HCT116 (cell line): ENCODE data around the gene RYR2. TPM values are rescaled to one million over a fixed set of nuclear protein-coding genes. Genes with fewer than 3 reads are reported as not detected.

Experiments used
- ATAC-seq: fragments of 200-7000 bp; cut with Tn5 transposase; 2 replicates; pipeline ENCODE4 v1.9.1; 2020; ENCODE audit warnings: mild to moderate bottlenecking, moderate library complexity
- BruUV-seq: library from RNA; stranded (reverse); fragments of 400-500 nt; replicated peaks from 2 replicates; lab custom pipeline; 2021; lab: Mats Ljungman, UMichigan
- CTCF ChIA-PET: fragments of 300-600 bp; sonication (Branson Sonifier 250); formaldehyde crosslinking; loops from one replicate; lab custom pipeline; 2021; ENCODE audit warnings: antibody characterized with exemption; lab: Charles Lee
- POLR2A ChIA-PET: fragments of 300-600, 350-600 bp; sonication (Branson Sonifier 250); formaldehyde crosslinking; loops from one replicate; lab custom pipeline; 2021; ENCODE audit warnings: antibody characterized with exemption; lab: Charles Lee
- RAD21 ChIA-PET, 2 experiments: fragments of 300-600 bp; sonication (Branson Sonifier 250); formaldehyde crosslinking; loops; one replicate each; lab custom pipeline; 2023; ENCODE audit warnings: low total read pairs in 2 of 2; ENCODE audit not compliant: uncharacterized antibody in 2 of 2, unreplicated experiment in 2 of 2, low non-redundant PET in 1 of 2; lab: Charles Lee
- DNase-seq: peaks from one replicate; pipeline ENCODE4 v3.0.0-alpha.2; 2010; ENCODE audit warnings: low read depth, low spot score
- H2AFZ ChIP-seq: fragments of 200-600 bp; shearing (Covaris generic), sonication (generic); 2 replicates; pipeline ENCODE4 v1.6.1; 2017; ENCODE audit warnings: low read depth, mixed run types, mixed read lengths, antibody characterized with exemption, low read length; ENCODE audit not compliant: poor library complexity, severe bottlenecking
- H3K27ac ChIP-seq: 2 replicates; pipeline ENCODE4 v1.5.1; 2012; ENCODE audit warnings: low read depth, low read length
- H3K27me3 ChIP-seq: fragments of 200-600 bp; sonication (generic); 2 replicates; pipeline ENCODE4 v1.6.1; 2016; ENCODE audit warnings: mixed run types, low read length, mixed read lengths; ENCODE audit not compliant: insufficient read depth
- H3K36me3 ChIP-seq, 2 experiments: fragments of 200-500 bp in 1 of 2; fragments of 200-600 bp in 1 of 2; sonication (Bioruptor generic) in 1 of 2; sonication (generic) in 1 of 2; 2 replicates each; pipeline versions ENCODE4 v1.5.1 to v1.6.1; 2014 to 2016; ENCODE audit warnings: low read length in 2 of 2, inconsistent platforms in 1 of 2, mixed read lengths in 1 of 2, mixed run types in 1 of 2; ENCODE audit not compliant: insufficient read depth in 2 of 2, control insufficient read depth in 1 of 2
- H3K4me1 ChIP-seq, 2 experiments: fragments of 200-600 bp in 1 of 2; sonication (generic) in 1 of 2; 2 replicates each; pipeline versions ENCODE4 v1.5.1 to v1.6.1; 2012 to 2017; ENCODE audit warnings: low read length in 2 of 2, inconsistent platforms in 1 of 2, mild to moderate bottlenecking in 1 of 2, mixed read lengths in 1 of 2, mixed run types in 1 of 2, moderate library complexity in 1 of 2; ENCODE audit not compliant: insufficient read depth in 2 of 2, control insufficient read depth in 1 of 2
- H3K4me2 ChIP-seq: fragments of 200-600 bp; sonication (generic); 2 replicates; pipeline ENCODE4 v1.6.1; 2017; ENCODE audit warnings: mixed run types, low read length, mixed read lengths
- H3K4me3 ChIP-seq, 2 experiments: fragments of 200-600 bp in 1 of 2; sonication (generic) in 1 of 2; replicated peaks in 1 of 2; 2 replicates each; pipeline ENCODE4 v1.5.1; 2011 to 2016; ENCODE audit warnings: low read length in 2 of 2, control low read depth in 1 of 2, low read depth in 1 of 2, mild to moderate bottlenecking in 1 of 2, mixed read lengths in 1 of 2, mixed run types in 1 of 2
- H3K79me2 ChIP-seq: fragments of 200-600 bp; sonication (generic); 2 replicates; pipeline ENCODE4 v1.6.1; 2017; ENCODE audit warnings: mild to moderate bottlenecking, mixed run types, low read length, moderate library complexity, mixed read lengths; ENCODE audit not compliant: insufficient read depth
- H3K9ac ChIP-seq: fragments of 200-600 bp; sonication (generic); 2 replicates; pipeline ENCODE4 v1.6.1; 2016; ENCODE audit warnings: low read length, mixed read lengths
- H3K9me2 ChIP-seq: fragments of 200-600 bp; sonication (generic), shearing (Covaris generic); 2 replicates; pipeline ENCODE4 v1.6.1; 2017; ENCODE audit warnings: mixed run types, mild to moderate bottlenecking, moderate library complexity; ENCODE audit not compliant: insufficient read depth
- H3K9me3 ChIP-seq, 2 experiments: fragments of 200-500 bp in 1 of 2; fragments of 200-600 bp in 1 of 2; sonication (Bioruptor generic) in 1 of 2; sonication (generic) in 1 of 2; 2 replicates each; pipeline ENCODE4 v1.6.1; 2014 to 2017; ENCODE audit warnings: low read length in 2 of 2, mixed read lengths in 2 of 2, inconsistent platforms in 1 of 2, low read depth in 1 of 2, mild to moderate bottlenecking in 1 of 2, mixed run types in 1 of 2, moderate library complexity in 1 of 2; ENCODE audit not compliant: control insufficient read depth in 1 of 2, insufficient read depth in 1 of 2
- H4K20me1 ChIP-seq: fragments of 200-600 bp; sonication (generic), shearing (Covaris generic); 2 replicates; pipeline ENCODE4 v1.6.1; 2017; ENCODE audit warnings: mixed run types, mild to moderate bottlenecking, moderate library complexity; ENCODE audit not compliant: insufficient read depth
- CEBPB ChIP-seq: IDR thresholded peaks from 2 replicates; pipeline ENCODE4 v1.6.1; 2012; ENCODE audit warnings: low read depth
- EGR1 ChIP-seq: IDR thresholded peaks from 2 replicates; pipeline ENCODE4 v1.6.1; 2012; ENCODE audit warnings: low read depth
- ELF1 ChIP-seq: IDR thresholded peaks from 2 replicates; pipeline ENCODE4 v1.6.1; 2012; ENCODE audit warnings: low read depth, borderline replicate concordance
- EZH2 ChIP-seq: fragments of 200-600 bp; sonication (generic); IDR thresholded peaks from 2 replicates; pipeline ENCODE4 v1.6.1; 2017; ENCODE audit warnings: antibody characterized with exemption, mixed run types
- EZH2phosphoT487 ChIP-seq: fragments of 200-600 bp; IDR thresholded peaks from 2 replicates; pipeline ENCODE4 v1.6.1; 2018; ENCODE audit warnings: antibody characterized with exemption, borderline replicate concordance
- MAX ChIP-seq: IDR thresholded peaks from 2 replicates; pipeline ENCODE4 v1.6.1; 2012
- POLR2AphosphoS5 ChIP-seq: IDR thresholded peaks from 2 replicates; pipeline ENCODE4 v1.6.1; 2011; ENCODE audit warnings: mild to moderate bottlenecking, low read depth, low read length, moderate library complexity
- RAD21 ChIP-seq: IDR thresholded peaks from 2 replicates; pipeline ENCODE4 v1.6.1; 2012; ENCODE audit warnings: low read depth, mild to moderate bottlenecking
- SP1 ChIP-seq: IDR thresholded peaks from 2 replicates; pipeline ENCODE4 v1.6.1; 2012; ENCODE audit warnings: low read depth
- SRF ChIP-seq: IDR thresholded peaks from 2 replicates; pipeline ENCODE4 v1.6.1; 2012; ENCODE audit warnings: low read depth
- TCF7L2 ChIP-seq: IDR thresholded peaks from 2 replicates; pipeline ENCODE4 v1.7.0; 2011; ENCODE audit warnings: borderline replicate concordance, inconsistent platforms; ENCODE audit not compliant: insufficient read depth, insufficient read length; ENCODE audit errors: extremely low read depth
- ZFX ChIP-seq: fragments of 450-650 bp; IDR thresholded peaks from 2 replicates; pipeline ENCODE4 v1.6.1; 2017
- ZNF274 ChIP-seq: fragments of 200-500 bp; sonication (Bioruptor generic); IDR thresholded peaks from 2 replicates; pipeline ENCODE4 v1.6.1; 2014; ENCODE audit warnings: mild to moderate bottlenecking, low read depth, low read length, inconsistent platforms
- intact Hi-C: fragments of 100-400 bp; cut with micrococcal nuclease; formaldehyde crosslinking; loops from 2 replicates; pipeline ENCODE4 v1.10.0; 2022
- total RNA-seq: library from RNA; stranded (reverse); gene quantifications from one replicate; pipeline ENCODE4 v1.2.1, GENCODE V29; 2021; ENCODE audit not compliant: unreplicated experiment
- TF ChIP-seq, protein P1 (sequence below): IDR thresholded peaks from 2 replicates; pipeline ENCODE4 v1.6.1; 2012
- TF ChIP-seq, protein P2 (sequence below): IDR thresholded peaks from 2 replicates; pipeline ENCODE4 v1.6.1; 2011; ENCODE audit warnings: mild to moderate bottlenecking, low read length, moderate library complexity; ENCODE audit not compliant: insufficient replicate concordance; ENCODE audit errors: extremely low read depth

RYR2 gene
- total RNA-seq, 1 experiment from 2014 or later, result 0.02 TPM

GRCh38 chr1:237133921-237134320 is 91.9 kb downstream of the RYR2 start (continued):
- TF ChIP-seq, protein P1, sequence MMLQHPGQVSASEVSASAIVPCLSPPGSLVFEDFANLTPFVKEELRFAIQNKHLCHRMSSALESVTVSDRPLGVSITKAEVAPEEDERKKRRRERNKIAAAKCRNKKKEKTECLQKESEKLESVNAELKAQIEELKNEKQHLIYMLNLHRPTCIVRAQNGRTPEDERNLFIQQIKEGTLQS, result no peak
- no peak for TF ChIP-seq MAX
- no peak for TF ChIP-seq ZNF274
- no peak for TF ChIP-seq SP1
- no peak for TF ChIP-seq TCF7L2
- TF ChIP-seq RAD21, result no peak
- TF ChIP-seq CEBPB, result no peak
- TF ChIP-seq, protein P2, sequence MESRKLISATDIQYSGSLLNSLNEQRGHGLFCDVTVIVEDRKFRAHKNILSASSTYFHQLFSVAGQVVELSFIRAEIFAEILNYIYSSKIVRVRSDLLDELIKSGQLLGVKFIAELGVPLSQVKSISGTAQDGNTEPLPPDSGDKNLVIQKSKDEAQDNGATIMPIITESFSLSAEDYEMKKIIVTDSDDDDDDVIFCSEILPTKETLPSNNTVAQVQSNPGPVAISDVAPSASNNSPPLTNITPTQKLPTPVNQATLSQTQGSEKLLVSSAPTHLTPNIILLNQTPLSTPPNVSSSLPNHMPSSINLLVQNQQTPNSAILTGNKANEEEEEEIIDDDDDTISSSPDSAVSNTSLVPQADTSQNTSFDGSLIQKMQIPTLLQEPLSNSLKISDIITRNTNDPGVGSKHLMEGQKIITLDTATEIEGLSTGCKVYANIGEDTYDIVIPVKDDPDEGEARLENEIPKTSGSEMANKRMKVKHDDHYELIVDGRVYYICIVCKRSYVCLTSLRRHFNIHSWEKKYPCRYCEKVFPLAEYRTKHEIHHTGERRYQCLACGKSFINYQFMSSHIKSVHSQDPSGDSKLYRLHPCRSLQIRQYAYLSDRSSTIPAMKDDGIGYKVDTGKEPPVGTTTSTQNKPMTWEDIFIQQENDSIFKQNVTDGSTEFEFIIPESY, result no peak
- no peak for TF ChIP-seq ZFX
- TF ChIP-seq POLR2AphosphoS5, result no peak
- no peak for TF ChIP-seq EZH2

DNA sequence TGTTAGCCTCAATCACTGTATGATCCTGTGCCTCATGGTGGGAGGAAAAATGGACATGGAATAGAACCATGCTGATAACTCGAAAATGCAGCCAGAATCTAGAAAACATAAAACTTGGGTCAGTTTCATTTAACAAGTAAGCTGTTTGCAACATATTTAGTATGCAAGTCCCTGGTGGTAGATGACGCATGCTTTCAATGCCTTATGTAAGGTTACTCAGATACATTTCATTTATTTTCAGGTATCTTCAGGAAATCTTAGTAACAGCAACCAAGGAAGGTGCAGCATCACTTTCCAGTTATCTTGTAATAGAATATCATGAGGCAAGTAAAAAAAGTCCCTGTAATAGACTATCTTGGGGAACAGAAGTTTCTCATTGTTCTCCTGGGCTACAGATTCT is 92.9 kb downstream of the RYR2 start:
- no peaks in the 10 kb centered on the region for H3K9me2 ChIP-seq
- CTCF ChIA-PET, result no interaction called here
- H3K27ac ChIP-seq, result no peak overlapping the region
- no peak overlapping the region for H3K4me3 ChIP-seq
- H4K20me1 ChIP-seq, result no peaks in the 10 kb centered on the region
- H3K79me2 ChIP-seq, result no peaks in the 10 kb centered on the region
- no peaks in the 10 kb centered on the region for H3K9me3 ChIP-seq
- no peaks in the 10 kb centered on the region for H3K27me3 ChIP-seq
- no peaks in the 10 kb centered on the region for H3K36me3 ChIP-seq
- no peak overlapping the region for H3K4me2 ChIP-seq
- H2AFZ ChIP-seq, result no peak overlapping the region
- no peak overlapping the region for H3K9ac ChIP-seq
- no peak for DNase-seq
- POLR2A ChIA-PET, result no interaction called here
- H3K4me1 ChIP-seq, result no peaks in the 10 kb centered on the region
- no peak for ATAC-seq
- BruUV-seq, result no TSS peak
- RAD21 ChIA-PET, result no interaction called here
- intact Hi-C loops, result no loop called here
- no peak for TF ChIP-seq EZH2phosphoT487
- TF ChIP-seq ELF1, result no peak
- TF ChIP-seq, protein P2, result no peak
- TF ChIP-seq SRF, result no peak
- no peak for TF ChIP-seq EGR1
- TF ChIP-seq, all 23 proteins: peak for 0
